SK-N-SH (cell line): Measurements from ENCODE around the gene HUS1. TPM values are rescaled to one million over a fixed set of nuclear protein-coding genes. Genes with fewer than 3 reads are reported as not detected.

Source experiments
- CTCF ChIA-PET: fragments of 300-600, 350-600 bp; formaldehyde crosslinking; extraction: SDS; loops from one replicate; lab custom pipeline; 2021; lab: Yijun Ruan, JAX
- POLR2A ChIA-PET: fragments of 350-600 bp; sonication (Branson Sonifier 250); formaldehyde crosslinking; extraction: SDS; loops from one replicate; lab custom pipeline; 2020; ENCODE audit warnings: antibody characterized with exemption, inconsistent platforms; lab: Yijun Ruan, JAX
- DNase-seq: peaks from one replicate; pipeline ENCODE4 v3.0.0; 2012
- H2AFZ ChIP-seq: fragments of 200-600 bp; sonication (generic); 2 replicates; pipeline ENCODE4 v1.8.1; 2016; ENCODE audit warnings: antibody characterized with exemption, mild to moderate bottlenecking, low read depth
- H3F3A ChIP-seq: fragments of 200-600 bp; sonication (generic); replicated peaks from 2 replicates; pipeline ENCODE3; 2016; ENCODE audit warnings: antibody characterized with exemption, mild to moderate bottlenecking; ENCODE audit not compliant: insufficient read depth
- H3K27ac ChIP-seq, 2 experiments: fragments of 200-500 bp in 1 of 2; fragments of 200-600 bp in 1 of 2; sonication (Bioruptor generic) in 1 of 2; sonication (generic), shearing (Covaris generic) in 1 of 2; 2 replicates each; pipeline versions ENCODE4 v1.5.1 to v1.6.1; 2014 to 2016; ENCODE audit warnings: low read depth in 2 of 2, inconsistent platforms in 1 of 2, low read length in 1 of 2, mild to moderate bottlenecking in 1 of 2, mixed read lengths in 1 of 2
- H3K27me3 ChIP-seq: fragments of 200-600 bp; sonication (generic), shearing (Covaris generic); 2 replicates; pipeline ENCODE4 v1.6.1; 2016; ENCODE audit warnings: mixed run types; ENCODE audit not compliant: insufficient read depth
- H3K36me3 ChIP-seq, 2 experiments: fragments of 200-500 bp in 1 of 2; fragments of 200-600 bp in 1 of 2; sonication (Bioruptor generic) in 1 of 2; sonication (generic) in 1 of 2; replicated peaks in 1 of 2; 2 replicates each; pipeline versions ENCODE3 to v1.5.1; 2014 to 2016; ENCODE audit warnings: low read length in 1 of 2, mild to moderate bottlenecking in 1 of 2; ENCODE audit not compliant: insufficient read depth in 2 of 2, control insufficient read depth in 1 of 2
- H3K4me1 ChIP-seq, 2 experiments: fragments of 200-500 bp in 1 of 2; fragments of 200-600 bp in 1 of 2; sonication (Bioruptor generic) in 1 of 2; sonication (generic), shearing (Covaris generic) in 1 of 2; 2 replicates each; pipeline versions ENCODE4 v1.5.1 to v1.6.1; 2014 to 2016; ENCODE audit warnings: low read depth in 1 of 2, low read length in 1 of 2, mixed run types in 1 of 2; ENCODE audit not compliant: insufficient read depth in 2 of 2, control insufficient read depth in 1 of 2
- H3K4me2 ChIP-seq: fragments of 200-600 bp; sonication (generic), shearing (Covaris generic); 2 replicates; pipeline ENCODE4 v1.6.1; 2017; ENCODE audit warnings: mixed run types
- H3K4me3 ChIP-seq, 2 experiments: fragments of 200-500 bp in 1 of 2; fragments of 200-600 bp in 1 of 2; sonication (Bioruptor generic) in 1 of 2; sonication (generic), shearing (Covaris generic) in 1 of 2; 2 replicates each; pipeline versions ENCODE4 v1.5.1 to v1.8.1; 2014 to 2016; ENCODE audit warnings: low read depth in 2 of 2, inconsistent platforms in 1 of 2, low read length in 1 of 2, mild to moderate bottlenecking in 1 of 2, mixed read lengths in 1 of 2, moderate library complexity in 1 of 2
- H3K79me2 ChIP-seq: fragments of 200-600 bp; sonication (generic); 2 replicates; pipeline ENCODE4 v1.8.1; 2017; ENCODE audit warnings: mild to moderate bottlenecking; ENCODE audit not compliant: insufficient read depth
- H3K9ac ChIP-seq: fragments of 200-600 bp; sonication (generic); 2 replicates; pipeline ENCODE4 v1.6.1; 2017; ENCODE audit warnings: mixed run types
- H3K9me2 ChIP-seq: fragments of 200-600 bp; sonication (generic); 2 replicates; pipeline ENCODE4 v1.6.1; 2017; ENCODE audit warnings: mixed run types
- H3K9me3 ChIP-seq: fragments of 200-600 bp; sonication (generic); 2 replicates; pipeline ENCODE4 v1.6.1; 2017; ENCODE audit warnings: mixed run types, mild to moderate bottlenecking, moderate library complexity
- H4K20me1 ChIP-seq: fragments of 200-600 bp; sonication (generic); 2 replicates; pipeline ENCODE4 v1.6.1; 2017; ENCODE audit warnings: mild to moderate bottlenecking, mixed run types; ENCODE audit not compliant: insufficient read depth
- ELF1 ChIP-seq: IDR thresholded peaks from 2 replicates; pipeline ENCODE4 v1.4.0; 2012
- FOSL2 ChIP-seq: IDR thresholded peaks from 2 replicates; pipeline ENCODE4 v1.4.0; 2012; ENCODE audit warnings: low read depth, mild to moderate bottlenecking, moderate library complexity, borderline replicate concordance
- GABPA ChIP-seq: IDR thresholded peaks from 2 replicates; pipeline ENCODE4 v1.4.0; 2012; ENCODE audit warnings: low read depth, mild to moderate bottlenecking
- GATA2 ChIP-seq: sonication (generic); formaldehyde crosslinking; IDR thresholded peaks from 2 replicates; pipeline ENCODE4 v1.5.0; 2020; ENCODE audit warnings: mild to moderate bottlenecking, missing genetic modification reagents
- JUND ChIP-seq: IDR thresholded peaks from 2 replicates; pipeline ENCODE4 v1.4.0; 2012
- MAX ChIP-seq: IDR thresholded peaks from 2 replicates; pipeline ENCODE4 v1.4.0; 2012; ENCODE audit warnings: low read depth
- MXI1 ChIP-seq: IDR thresholded peaks from 2 replicates; pipeline ENCODE4 v1.6.1; 2012; ENCODE audit warnings: mild to moderate bottlenecking, low read depth, low read length, improper control_type of control experiment
- NFIC ChIP-seq: IDR thresholded peaks from 2 replicates; pipeline ENCODE4 v1.4.0; 2012; ENCODE audit warnings: borderline replicate concordance
- NRF1 ChIP-seq: IDR thresholded peaks from 2 replicates; pipeline ENCODE4 v1.6.1; 2012; ENCODE audit warnings: low read depth, mild to moderate bottlenecking, low read length
- POLR2AphosphoS5 ChIP-seq: IDR thresholded peaks from 2 replicates; pipeline ENCODE4 v1.6.1; 2012; ENCODE audit warnings: low read depth, low read length
- RCOR1 ChIP-seq: fragments of 150-350 bp; IDR thresholded peaks from 2 replicates; pipeline ENCODE4 v1.6.1; 2017; ENCODE audit warnings: antibody characterized with exemption, low read length
- SMC3 ChIP-seq: IDR thresholded peaks from 2 replicates; pipeline ENCODE4 v1.6.1; 2012; ENCODE audit warnings: low read depth, low read length, improper control_type of control experiment
- ZBTB33 ChIP-seq: IDR thresholded peaks from 2 replicates; pipeline ENCODE4 v1.4.0; 2012; ENCODE audit warnings: low read depth, borderline replicate concordance
- WGBS: methylation state at CpG from one replicate; pipeline ENCODE4 v1.1.6; 2017; ENCODE audit warnings: low lambda C conversion rate; 5-methylcytosine and 5-hydroxymethylcytosine counted together
- polyA plus RNA-seq, 3 experiments: library from polyadenylated mRNA; depleted of rRNA; stranded (reverse); fragments of >200 nt; gene quantifications; 2 replicates each; pipeline ENCODE4 v1.2.3, GENCODE V29; 2012

Gene HUS1
- polyA plus RNA-seq, 1 of the 3 experiments (the other 2 are of a cell fraction): 17.8 TPM

- WGBS: 77% methylated on average over 6 of the region's 6 CpGs
- no peak for TF ChIP-seq NRF1
- TF ChIP-seq NFIC: no peak
- no peak for TF ChIP-seq ZBTB33
- no peak for TF ChIP-seq GATA2 (CRISPR knock-in tag)
- TF ChIP-seq MAX: no peak
- no peak for TF ChIP-seq FOSL2
- TF ChIP-seq GABPA: no peak
- TF ChIP-seq MXI1: no peak
- TF ChIP-seq RCOR1: no peak
- no peak for TF ChIP-seq JUND
- TF ChIP-seq, all 33 proteins: peak for 0
- ChIA-PET POLR2A (no interaction called here), CTCF (interaction anchor here (0.8 to 3.2 kb wide), 4 partner anchors 10 to 761 kb away, joined by 3 to 21 read pairs (median 5); no protein-coding TSS in a partner anchor)
- Histone ChIP-seq H2AFZ (no peak overlapping the region), H3K9ac (no peak overlapping the region), H3K9me2 (no peaks in the 10 kb centered on the region), H4K20me1 (no peaks in the 10 kb centered on the region), H3K4me3 (no peak overlapping the region), H3K79me2 (peaks cover 4% of the 10 kb centered on the region; the same call in 1 of the 2 replicates), H3K4me1 (peaks cover 1 to 5% of the 10 kb centered on the region in 2 experiments; a peak in 1 of 4 replicates), H3K4me2 (no peak overlapping the region), H3K27me3 (no peaks in the 10 kb centered on the region), H3K36me3 (peaks cover 41 to 52% of the 10 kb centered on the region in 2 experiments), H3F3A (no peaks in the 10 kb centered on the region), H3K9me3 (no peaks in the 10 kb centered on the region), H3K27ac (no peak overlapping the region)
- DNase-seq: no peak
These were observed 22.3 kb downstream of the HUS1 start for GRCh38 chr7:47957156-47957555.

- ChIA-PET POLR2A (no interaction called here), CTCF (interaction anchor here (1.2 to 3.2 kb wide), 3 partner anchors 11 to 154 kb away, joined by 3 to 21 read pairs (median 5); no protein-coding TSS in a partner anchor)
- Histone ChIP-seq H3K27ac (no peak overlapping the region), H3K4me3 (no peak overlapping the region), H3K9me3 (no peaks in the 10 kb centered on the region), H3K9ac (no peak overlapping the region), H3K4me1 (peaks cover 4 to 5% of the 10 kb centered on the region in 2 experiments; a peak in 1 of 4 replicates), H3F3A (no peaks in the 10 kb centered on the region), H3K27me3 (no peaks in the 10 kb centered on the region), H3K79me2 (peaks cover 4% of the 10 kb centered on the region; the same call in 1 of the 2 replicates), H2AFZ (no peak overlapping the region), H4K20me1 (no peaks in the 10 kb centered on the region), H3K4me2 (no peak overlapping the region), H3K36me3 (peaks cover 38 to 44% of the 10 kb centered on the region in 2 experiments), H3K9me2 (no peaks in the 10 kb centered on the region)
- DNase-seq: no peak
- 83% methylated on average over 6 of the region's 6 CpGs for WGBS
- TF ChIP-seq ZBTB33 (no peak), ELF1 (no peak), POLR2AphosphoS5 (no peak), MAX (no peak), SMC3 (no peak), RCOR1 (no peak)
These were observed 23.2 kb downstream of the HUS1 start for GRCh38 chr7:47956220-47956619.
